Lower lobe of right lung (tissue), 2 donors: Measurements from ENCODE around the gene RNU7-1. TPM values are rescaled to one million over a fixed set of nuclear protein-coding genes. Genes with fewer than 3 reads are reported as not detected.

Experiments used
- ATAC-seq, 2 donors: fragments of 200-7000 bp; cut with Tn5 transposase; one replicate each; pipeline ENCODE4 v1.9.1; 2020 to 2022; ENCODE audit warnings: mild to moderate bottlenecking in 2 of 2, moderate library complexity in 2 of 2
- DNase-seq: peaks from one replicate; pipeline ENCODE4 v3.0.0-alpha.2; 2020
- H3K27ac ChIP-seq: fragments of 200-600 bp; one replicate; pipeline ENCODE4 v1.8.0; 2022
- H3K27me3 ChIP-seq: fragments of 200-600 bp; one replicate; pipeline ENCODE4 v1.8.0; 2022; ENCODE audit warnings: low read depth
- H3K36me3 ChIP-seq: fragments of 200-600 bp; one replicate; pipeline ENCODE4 v1.8.0; 2022; ENCODE audit warnings: mild to moderate bottlenecking
- H3K4me1 ChIP-seq: fragments of 200-600 bp; one replicate; pipeline ENCODE4 v1.8.0; 2022
- H3K4me3 ChIP-seq: fragments of 200-600 bp; one replicate; pipeline ENCODE4 v1.8.0; 2022; ENCODE audit warnings: mild to moderate bottlenecking
- H3K9me3 ChIP-seq: fragments of 200-600 bp; one replicate; pipeline ENCODE4 v1.8.0; 2022
- CTCF ChIP-seq: fragments of 200-600 bp; IDR thresholded peaks from one replicate; pipeline ENCODE4 v1.8.0; 2022; ENCODE audit warnings: antibody characterized with exemption, mild to moderate bottlenecking
- intact Hi-C: fragments of 100-400 bp; cut with DNase I; formaldehyde crosslinking; loops from one replicate; pipeline ENCODE4 v1.11.0; 2022
- total RNA-seq: library from RNA; stranded (reverse); fragmentation: NEBNext Ultra II Directional; extraction: Animal tissue kit (Norgen Biotek cat#: 25700); gene quantifications from one replicate; pipeline ENCODE4 v1.2.1, GENCODE V29; 2021
- donor health status: DM: no; HTN: yes; CAD: no; lungs with severe emphysema.

Gene RNU7-1
- total RNA-seq, 1 donor from 2014 or later, result not detected

- TF ChIP-seq CTCF, result no peak
- peak overlapping the region; percentile 33 for H3K4me3 ChIP-seq
- DNase-seq, result peak; percentile 52
Observed at GRCh38 chr12:6959058-6959804, 15.6 kb downstream of the RNU7-1 start.

GRCh38 chr12:6959805-6960592 lies 16.4 kb downstream of the RNU7-1 start:
- ATAC-seq (no peak), DNase-seq (no peak)
- intact Hi-C loops, result no loop called here
- no peak for TF ChIP-seq CTCF
- H3K9me3 ChIP-seq, result no peaks in the 10 kb centered on the region
- peak overlapping the region; percentile 90 for H3K27ac ChIP-seq
- H3K36me3 ChIP-seq, result peaks cover 46% of the 10 kb centered on the region
- H3K4me3 ChIP-seq, result peak overlapping the region; percentile 33
- peaks cover 87% of the 10 kb centered on the region for H3K4me1 ChIP-seq
- no peaks in the 10 kb centered on the region for H3K27me3 ChIP-seq

More at GRCh38 chr12:6959058-6959804, 15.6 kb downstream of the RNU7-1 start:
- Histone ChIP-seq H3K27ac (peak overlapping the region; percentile 90), H3K4me1 (peaks cover 87% of the 10 kb centered on the region), H3K36me3 (peaks cover 43% of the 10 kb centered on the region), H3K9me3 (no peaks in the 10 kb centered on the region), H3K27me3 (no peaks in the 10 kb centered on the region)
- intact Hi-C loops, result no loop called here
- no peak for ATAC-seq

GRCh38 chr12:6960593-6961277 lies 17.1 kb downstream of the RNU7-1 start:
- H3K36me3 ChIP-seq, result peaks cover 47% of the 10 kb centered on the region
- no peaks in the 10 kb centered on the region for H3K27me3 ChIP-seq
- H3K9me3 ChIP-seq, result no peaks in the 10 kb centered on the region
- H3K27ac ChIP-seq, result peak overlapping the region; percentile 90
- H3K4me1 ChIP-seq, result peaks cover 88% of the 10 kb centered on the region
- no peak for ATAC-seq
- intact Hi-C loops, result no loop called here
- no peak for DNase-seq
- peak overlapping the region; percentile 55 for H3K4me3 ChIP-seq
- TF ChIP-seq CTCF, result no peak

- H3K4me1 ChIP-seq, result peaks cover 83% of the 10 kb centered on the region
- peak overlapping the region; percentile 55 for H3K4me3 ChIP-seq
- TF ChIP-seq CTCF, result no peak
- peak; percentile 91 for DNase-seq
- peak; percentile 40 to 60 for ATAC-seq
- intact Hi-C loops, result no loop called here
- peak overlapping the region; percentile 90 for H3K27ac ChIP-seq
- H3K27me3 ChIP-seq, result no peaks in the 10 kb centered on the region
- peaks cover 47% of the 10 kb centered on the region for H3K36me3 ChIP-seq
- H3K9me3 ChIP-seq, result no peaks in the 10 kb centered on the region
Observed at GRCh38 chr12:6961278-6961694, 17.7 kb downstream of the RNU7-1 start.

- H3K27ac ChIP-seq, result peak overlapping the region; percentile 90
- H3K4me1 ChIP-seq, result peaks cover 78% of the 10 kb centered on the region
- intact Hi-C loops, result no loop called here
- no peaks in the 10 kb centered on the region for H3K27me3 ChIP-seq
- H3K4me3 ChIP-seq, result peak overlapping the region; percentile 55
- ATAC-seq, result peak; percentile 66 to 68
- H3K9me3 ChIP-seq, result no peaks in the 10 kb centered on the region
- peak; percentile 88 for DNase-seq
- peak; percentile 50 for TF ChIP-seq CTCF
- peaks cover 49% of the 10 kb centered on the region for H3K36me3 ChIP-seq
Observed at GRCh38 chr12:6961695-6962284, 18.2 kb downstream of the RNU7-1 start.
